Activated CD4-positive, alpha-beta T cell treated with anti-CD3 and anti-CD28 coated beads for 36 hours (primary cell): ENCODE results near the gene HPCA. TPM values are rescaled to one million over a fixed set of nuclear protein-coding genes. Genes with fewer than 3 reads are reported as not detected.

Experiments
- ATAC-seq: fragments of 200-7000 bp; cut with Tn5 transposase; one replicate; pipeline ENCODE4 v1.10.0; 2021; ENCODE audit warnings: mild to moderate bottlenecking, moderate library complexity
- CTCF ChIA-PET: fragments of 350-600 bp; sonication (Branson Sonifier 250); formaldehyde crosslinking; loops from one replicate; lab custom pipeline; 2021; ENCODE audit warnings: antibody characterized with exemption; lab: Charles Lee
- POLR2A ChIA-PET: fragments of 350-600 bp; sonication (Branson Sonifier 250); formaldehyde crosslinking; loops from one replicate; lab custom pipeline; 2021; ENCODE audit warnings: antibody characterized with exemption, inconsistent platforms; lab: Charles Lee
- DNase-seq: peaks from one replicate; pipeline ENCODE4 v3.0.0-alpha.2; 2020
- H3K27ac Mint-ChIP-seq: one replicate; pipeline ENCODE4 v1.8.0; 2021; ENCODE audit warnings: mixed read lengths
- H3K27me3 Mint-ChIP-seq: one replicate; pipeline ENCODE4 v1.8.0; 2021; ENCODE audit warnings: mixed read lengths
- H3K36me3 Mint-ChIP-seq: one replicate; pipeline ENCODE4 v1.8.0; 2021; ENCODE audit warnings: low read depth, mixed read lengths
- H3K4me1 Mint-ChIP-seq: one replicate; pipeline ENCODE4 v1.8.0; 2021; ENCODE audit warnings: mixed read lengths
- H3K4me3 Mint-ChIP-seq: one replicate; pipeline ENCODE4 v1.8.0; 2021; ENCODE audit warnings: mild to moderate bottlenecking, moderate library complexity, mixed read lengths
- H3K9me3 Mint-ChIP-seq: one replicate; pipeline ENCODE4 v1.8.0; 2021; ENCODE audit warnings: low read depth, mixed read lengths
- intact Hi-C, 2 experiments: fragments of 100-400 bp; cut with DNase I in 1 of 2; cut with micrococcal nuclease in 1 of 2; formaldehyde crosslinking; loops; one replicate each; pipeline versions ENCODE4 v1.14.2 to v1.15.1; 2022 to 2024; cut with DNase I, micrococcal nuclease
- total RNA-seq, 2 experiments: library from RNA; stranded (reverse); gene quantifications; one replicate each; pipeline ENCODE4 v1.2.3, GENCODE V29; 2021

HPCA gene
- total RNA-seq, 2 experiments from 2014 or later = 0.49 TPM; not detected in 1

DNA sequence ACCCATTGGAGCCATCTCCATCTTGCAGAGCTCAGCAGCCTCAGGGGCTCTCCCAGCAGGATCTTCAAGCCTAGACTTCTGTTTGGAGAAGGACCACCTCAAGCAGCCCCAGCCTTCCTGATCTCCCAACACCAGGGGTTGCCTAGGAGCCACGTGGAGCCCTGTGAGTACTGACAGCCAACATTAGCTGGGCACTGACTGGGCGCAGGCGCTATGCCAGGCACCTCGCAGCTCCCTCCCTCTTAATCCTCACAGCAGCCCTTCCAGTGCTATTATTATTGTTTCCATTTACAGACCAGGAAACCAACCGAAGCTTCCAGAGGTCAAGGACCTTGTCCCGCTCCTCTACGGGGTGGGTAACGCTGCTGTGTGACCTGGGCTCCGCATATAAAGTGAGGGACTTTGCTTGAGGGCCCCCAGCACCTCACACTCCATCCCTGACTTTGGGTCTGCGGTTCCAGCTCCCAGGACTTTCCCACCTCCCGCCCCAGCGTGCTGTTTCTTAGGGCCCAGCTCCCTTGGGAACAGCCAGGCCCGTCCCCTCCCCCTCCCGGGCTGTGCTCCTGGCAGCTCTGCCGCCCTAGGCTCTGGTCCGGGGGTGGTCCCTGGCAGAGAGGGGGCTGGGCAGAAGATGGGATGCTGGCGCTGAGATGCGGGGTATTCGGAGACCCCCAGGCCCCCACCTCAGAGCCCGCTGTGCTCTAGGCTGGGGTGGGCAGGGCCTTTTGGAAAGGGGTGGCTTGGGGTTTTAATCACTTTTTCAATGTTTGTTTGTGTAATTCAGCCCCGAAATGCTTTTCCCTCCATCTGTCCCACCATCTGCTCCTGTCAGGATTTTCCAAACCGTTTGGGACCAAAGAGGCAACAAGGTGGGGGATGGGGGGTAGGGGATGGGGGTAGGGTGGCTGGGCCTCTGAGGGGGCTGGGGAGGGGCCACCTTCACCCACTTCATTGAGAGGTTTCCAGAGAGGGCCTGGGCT, 4.1 kb upstream of the HPCA start:
- Mint-ChIP-seq H3K36me3 (no peaks in the 10 kb centered on the region), H3K9me3 (no peaks in the 10 kb centered on the region), H3K4me1 (no peaks in the 10 kb centered on the region), H3K27me3 (peaks cover 31% of the 10 kb centered on the region), H3K4me3 (no peak overlapping the region), H3K27ac (no peak overlapping the region)
- ATAC-seq = no peak
- DNase-seq = no peak
- intact Hi-C loops = no loop called here
- ChIA-PET CTCF (interaction anchor here (0.6 kb wide), 2 partner anchors 21 to 1160 kb away, joined by 3 to 4 read pairs; no protein-coding TSS in a partner anchor), POLR2A (interaction anchor here (0.6 kb wide), 2 partner anchors 37 to 91 kb away, joined by 3 to 6 read pairs; no protein-coding TSS in a partner anchor)

DNA sequence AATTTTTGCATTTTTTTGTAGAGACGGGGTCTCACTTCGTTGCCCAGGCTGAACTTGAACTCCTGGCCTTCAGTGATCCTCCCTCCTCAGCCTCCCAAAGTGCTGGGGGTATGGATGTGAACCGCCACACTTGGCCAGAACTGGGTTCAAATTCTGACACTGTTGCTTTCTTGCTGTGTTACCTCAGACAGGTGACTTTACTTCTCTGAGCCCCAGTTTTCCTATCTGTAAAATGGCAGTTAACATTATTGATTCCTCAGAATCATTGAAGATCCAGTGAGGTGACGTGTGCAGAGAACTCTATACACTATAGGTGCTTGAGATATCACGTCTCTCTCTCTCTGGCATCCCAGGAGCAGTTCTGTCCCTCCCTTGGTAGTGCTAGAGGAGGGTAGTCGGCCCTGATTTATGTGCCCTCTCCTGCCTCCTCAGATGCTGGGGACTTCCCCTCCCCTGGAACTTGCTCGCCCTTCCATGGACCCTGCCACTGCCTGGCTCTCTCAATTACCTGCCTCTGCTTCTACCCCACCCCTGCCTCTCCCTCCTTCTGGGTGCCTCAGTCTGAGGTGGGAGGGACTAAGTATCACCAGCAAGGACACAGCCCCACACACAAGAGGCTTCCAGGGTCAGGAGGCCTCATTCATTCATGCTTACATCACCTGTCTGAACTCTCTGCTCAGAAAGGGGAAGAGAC, 2.8 kb upstream of the HPCA start:
- DNase-seq (no peak), ATAC-seq (no peak)
- ChIA-PET CTCF (no interaction called here), POLR2A (no interaction called here)
- Mint-ChIP-seq H3K4me1 (no peaks in the 10 kb centered on the region), H3K4me3 (no peak overlapping the region), H3K36me3 (no peaks in the 10 kb centered on the region), H3K27me3 (peaks cover 36% of the 10 kb centered on the region), H3K27ac (no peak overlapping the region), H3K9me3 (no peaks in the 10 kb centered on the region)
- intact Hi-C loops = no loop called here

DNA sequence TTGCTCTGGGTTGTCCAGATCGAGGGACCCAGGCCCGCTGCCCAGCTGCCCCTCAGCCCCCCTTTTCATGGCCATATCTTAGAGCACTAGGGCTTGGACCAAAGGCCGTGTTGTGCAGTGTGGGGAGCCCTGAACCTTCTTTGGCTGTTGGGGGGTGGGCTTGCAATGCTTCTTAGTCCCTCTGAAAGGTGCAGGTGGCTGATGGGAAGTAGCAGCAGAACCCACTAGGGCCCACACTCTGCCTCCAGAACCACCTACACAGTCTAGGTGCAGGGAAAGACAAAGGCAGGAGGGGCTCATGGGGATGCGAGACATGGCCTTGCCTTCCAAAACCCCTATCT, 2.3 kb upstream of the HPCA start:
- Mint-ChIP-seq H3K9me3 (no peaks in the 10 kb centered on the region), H3K36me3 (no peaks in the 10 kb centered on the region), H3K27ac (no peak overlapping the region), H3K4me3 (no peak overlapping the region), H3K27me3 (peaks cover 38% of the 10 kb centered on the region), H3K4me1 (no peaks in the 10 kb centered on the region)
- ChIA-PET POLR2A (no interaction called here), CTCF (no interaction called here)
- DNase-seq = no peak
- no peak for ATAC-seq
- intact Hi-C loops = no loop called here

DNA sequence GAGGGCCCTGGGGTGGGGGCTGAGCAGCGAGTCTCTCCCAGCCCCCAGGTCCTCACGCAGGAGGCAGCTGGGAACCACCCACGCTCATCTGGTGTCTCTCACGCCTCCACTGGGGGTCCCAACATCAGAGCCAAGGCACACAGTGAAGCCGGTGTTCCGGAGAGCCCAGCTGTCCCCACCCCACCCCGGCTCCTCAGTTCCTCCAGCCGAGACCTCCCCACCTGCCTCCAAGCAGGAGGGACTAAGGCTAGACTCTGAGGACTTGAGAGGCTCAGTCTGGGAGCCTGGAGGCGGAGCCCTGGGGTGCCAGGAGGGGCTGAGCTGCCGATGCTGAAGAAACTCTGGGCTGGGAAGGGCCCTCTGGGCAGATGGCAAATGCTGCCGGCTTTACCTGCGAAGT, 1.6 kb upstream of the HPCA start:
- POLR2A ChIA-PET = interaction anchor here (0.6 kb wide), 1 partner anchor 14 kb away, joined by 3 read pairs; no protein-coding TSS in a partner anchor
- H3K9me3 Mint-ChIP-seq = no peaks in the 10 kb centered on the region
- H3K27me3 Mint-ChIP-seq = peaks cover 43% of the 10 kb centered on the region
- no peaks in the 10 kb centered on the region for H3K36me3 Mint-ChIP-seq
- CTCF ChIA-PET = interaction anchor here (3.3 kb wide), 1 partner anchor 9 kb away, joined by 11 read pairs; no protein-coding TSS in a partner anchor
- ATAC-seq = no peak
- no peaks in the 10 kb centered on the region for H3K4me1 Mint-ChIP-seq
- DNase-seq = no peak
- no peak overlapping the region for H3K27ac Mint-ChIP-seq
- intact Hi-C loops = loop anchor here in 1 of 2 experiments (5.0 kb wide), 1 partner anchor 43 kb away; no protein-coding TSS in a partner anchor
- no peak overlapping the region for H3K4me3 Mint-ChIP-seq

DNA sequence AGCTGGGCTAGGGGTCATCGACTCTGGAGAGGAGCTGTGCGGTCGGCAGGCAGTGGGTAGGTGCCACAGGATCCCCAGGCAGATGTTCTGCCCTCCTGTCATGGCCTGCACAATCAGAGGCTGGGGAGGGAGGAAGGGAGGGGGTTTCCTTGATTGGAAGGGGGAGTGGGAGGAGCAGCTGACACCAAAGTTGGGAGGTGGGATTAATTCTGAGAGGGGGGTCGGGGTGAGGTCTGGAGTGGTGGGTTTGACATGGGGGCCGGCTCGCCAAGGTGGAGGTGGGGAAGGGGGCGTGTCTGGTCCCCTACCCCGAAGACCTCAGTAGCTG, 651 bp upstream of the HPCA start:
- ATAC-seq (no peak), DNase-seq (no peak)
- CTCF ChIA-PET = interaction anchor here (0.7 to 3.3 kb wide), 3 partner anchors 10 to 13 kb away, joined by 3 to 11 read pairs (median 10); no protein-coding TSS in a partner anchor
- no peaks in the 10 kb centered on the region for H3K36me3 Mint-ChIP-seq
- peaks cover 47% of the 10 kb centered on the region for H3K27me3 Mint-ChIP-seq
- intact Hi-C loops = loop anchor here in 1 of 2 experiments (5.0 kb wide), 1 partner anchor 42 kb away; no protein-coding TSS in a partner anchor
- H3K9me3 Mint-ChIP-seq = no peaks in the 10 kb centered on the region
- H3K4me3 Mint-ChIP-seq = no peak overlapping the region
- POLR2A ChIA-PET = no interaction called here
- H3K4me1 Mint-ChIP-seq = no peaks in the 10 kb centered on the region
- H3K27ac Mint-ChIP-seq = no peak overlapping the region

DNA sequence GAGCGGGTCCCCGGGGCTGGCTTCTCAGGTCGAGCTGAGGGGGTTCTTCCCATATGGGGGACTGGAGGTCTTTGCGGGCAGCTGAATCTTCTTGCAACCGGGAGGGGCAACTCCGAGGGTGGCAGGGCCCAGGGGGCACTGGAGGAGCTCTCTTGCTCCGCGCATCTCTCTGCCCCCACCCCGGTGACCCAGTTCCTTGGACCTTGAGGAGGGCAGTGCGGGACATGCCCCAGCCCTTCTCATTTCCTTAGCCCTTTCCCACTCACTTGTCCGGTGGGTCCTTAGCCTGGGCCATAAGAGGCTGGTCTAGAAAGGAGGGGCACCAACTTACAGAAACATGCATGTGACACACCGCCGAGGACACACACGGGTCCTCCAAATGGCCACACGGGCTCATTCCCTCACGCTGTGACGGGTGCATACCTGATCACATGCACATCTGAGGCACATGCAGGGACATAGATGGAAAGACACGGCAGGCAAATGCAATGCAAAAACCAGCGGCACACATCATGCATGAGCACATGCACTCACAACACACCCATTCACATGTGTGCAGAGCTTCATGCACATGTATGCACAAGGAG, 630 bp downstream of the HPCA start:
- Mint-ChIP-seq H3K4me1 (no peaks in the 10 kb centered on the region), H3K27me3 (peaks cover 55% of the 10 kb centered on the region), H3K27ac (no peak overlapping the region), H3K36me3 (no peaks in the 10 kb centered on the region), H3K4me3 (no peak overlapping the region), H3K9me3 (no peaks in the 10 kb centered on the region)
- intact Hi-C loops = loop anchor here in 1 of 2 experiments (5.0 kb wide), 1 partner anchor 40 kb away; no protein-coding TSS in a partner anchor
- POLR2A ChIA-PET = no interaction called here
- ATAC-seq = no peak
- CTCF ChIA-PET = interaction anchor here (0.5 to 3.3 kb wide), 5 partner anchors 11 to 50 kb away, joined by 3 to 11 read pairs (median 4); no protein-coding TSS in a partner anchor
- no peak for DNase-seq

DNA sequence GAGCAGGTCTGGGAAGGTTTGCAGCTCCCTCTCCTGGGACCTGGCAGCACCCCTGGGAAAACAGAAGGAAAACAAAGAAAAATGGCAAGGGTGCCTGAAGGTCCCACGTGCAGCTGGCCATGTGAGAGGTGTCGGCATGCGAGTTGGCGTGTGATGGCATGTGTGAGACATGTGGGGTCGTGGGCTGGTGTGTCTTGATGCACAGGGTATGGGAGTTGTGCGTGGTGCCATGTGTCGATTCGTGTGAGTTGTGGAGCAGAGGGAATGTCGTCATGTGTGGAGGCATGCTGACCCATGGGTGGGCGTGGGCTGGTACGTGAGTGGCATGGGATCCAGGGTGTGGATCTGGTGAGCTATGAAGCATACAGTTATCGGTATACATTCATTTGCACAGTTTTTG, 1.3 kb downstream of the HPCA start:
- Mint-ChIP-seq H3K36me3 (no peaks in the 10 kb centered on the region), H3K4me1 (peaks cover 2% of the 10 kb centered on the region), H3K27me3 (peaks cover 62% of the 10 kb centered on the region), H3K4me3 (no peak overlapping the region), H3K27ac (no peak overlapping the region), H3K9me3 (no peaks in the 10 kb centered on the region)
- DNase-seq = no peak
- CTCF ChIA-PET = interaction anchor here (1.2 to 3.3 kb wide), 3 partner anchors 11 to 108 kb away, joined by 3 to 11 read pairs (median 10); no protein-coding TSS in a partner anchor
- ATAC-seq = no peak
- intact Hi-C loops = loop anchor here in 1 of 2 experiments (5.0 kb wide), 1 partner anchor 40 kb away; no protein-coding TSS in a partner anchor
- POLR2A ChIA-PET = no interaction called here

DNA sequence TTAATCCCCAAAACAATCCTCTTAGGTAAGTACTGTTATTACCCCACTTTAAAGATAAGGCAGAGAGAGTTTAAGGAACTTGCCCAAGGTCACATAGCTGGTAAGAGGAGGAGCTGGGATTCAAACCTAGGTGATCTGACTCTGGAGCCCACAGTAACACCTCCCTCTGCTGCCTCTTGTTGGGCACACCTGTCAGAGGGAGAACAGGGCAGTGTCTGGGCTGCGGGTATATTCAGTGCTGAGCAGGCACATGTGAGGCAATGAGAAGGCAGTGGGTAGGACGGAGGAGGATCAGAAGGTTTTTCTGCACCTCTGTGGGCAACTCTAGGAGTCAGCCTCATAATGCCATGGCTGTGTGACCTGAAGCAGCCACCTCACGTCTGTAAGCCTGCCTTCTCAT, 1.8 kb downstream of the HPCA start:
- no peaks in the 10 kb centered on the region for H3K36me3 Mint-ChIP-seq
- POLR2A ChIA-PET = no interaction called here
- CTCF ChIA-PET = interaction anchor here (1.2 kb wide), 1 partner anchor 109 kb away, joined by 3 read pairs; no protein-coding TSS in a partner anchor
- ATAC-seq = no peak
- H3K4me3 Mint-ChIP-seq = no peak overlapping the region
- H3K27ac Mint-ChIP-seq = no peak overlapping the region
- H3K27me3 Mint-ChIP-seq = peaks cover 64% of the 10 kb centered on the region
- DNase-seq = no peak
- no peaks in the 10 kb centered on the region for H3K9me3 Mint-ChIP-seq
- intact Hi-C loops = loop anchor here in 1 of 2 experiments (5.0 kb wide), 1 partner anchor 39 kb away; no protein-coding TSS in a partner anchor
- peaks cover 3% of the 10 kb centered on the region for H3K4me1 Mint-ChIP-seq

DNA sequence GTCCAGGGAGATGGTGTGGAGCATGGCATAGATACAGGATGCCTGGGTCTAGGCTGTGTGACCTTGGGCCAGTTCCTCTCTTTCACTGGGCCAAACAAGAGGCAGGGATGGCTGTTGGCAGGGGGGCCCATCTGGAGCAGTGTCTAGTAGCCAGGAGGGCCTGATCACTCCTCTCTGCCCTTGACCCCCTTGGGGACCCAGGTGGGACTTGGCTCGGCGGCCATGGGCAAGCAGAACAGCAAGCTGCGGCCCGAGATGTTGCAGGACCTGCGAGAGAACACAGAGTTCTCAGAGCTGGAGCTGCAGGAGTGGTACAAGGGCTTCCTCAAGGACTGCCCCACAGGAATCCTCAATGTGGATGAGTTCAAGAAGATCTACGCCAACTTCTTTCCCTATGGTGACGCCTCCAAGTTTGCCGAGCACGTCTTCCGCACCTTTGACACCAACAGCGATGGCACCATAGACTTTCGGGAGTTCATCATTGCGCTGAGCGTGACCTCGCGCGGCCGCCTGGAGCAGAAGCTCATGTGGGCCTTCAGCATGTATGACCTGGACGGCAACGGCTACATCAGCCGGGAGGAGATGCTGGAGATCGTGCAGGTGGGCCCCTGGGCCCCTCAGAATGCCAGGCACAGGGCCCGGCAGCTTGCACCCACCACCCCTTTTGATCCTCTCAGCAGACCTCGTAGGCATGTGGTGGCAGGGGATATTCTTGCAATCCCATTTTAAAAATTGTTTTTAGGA, 2.6 kb downstream of the HPCA start:
- no peak for ATAC-seq
- H3K27me3 Mint-ChIP-seq = peaks cover 62% of the 10 kb centered on the region
- ChIA-PET CTCF (interaction anchor here (0.6 to 5.4 kb wide), 4 partner anchors 13 to 109 kb away, joined by 3 to 33 read pairs (median 3); no protein-coding TSS in a partner anchor), POLR2A (no interaction called here)
- H3K9me3 Mint-ChIP-seq = no peaks in the 10 kb centered on the region
- DNase-seq = no peak
- no peak overlapping the region for H3K27ac Mint-ChIP-seq
- no peaks in the 10 kb centered on the region for H3K36me3 Mint-ChIP-seq
- intact Hi-C loops = loop anchor here in 1 of 2 experiments (5.0 kb wide), 1 partner anchor 38 kb away; no protein-coding TSS in a partner anchor
- H3K4me3 Mint-ChIP-seq = no peak overlapping the region
- H3K4me1 Mint-ChIP-seq = peaks cover 3% of the 10 kb centered on the region

DNA sequence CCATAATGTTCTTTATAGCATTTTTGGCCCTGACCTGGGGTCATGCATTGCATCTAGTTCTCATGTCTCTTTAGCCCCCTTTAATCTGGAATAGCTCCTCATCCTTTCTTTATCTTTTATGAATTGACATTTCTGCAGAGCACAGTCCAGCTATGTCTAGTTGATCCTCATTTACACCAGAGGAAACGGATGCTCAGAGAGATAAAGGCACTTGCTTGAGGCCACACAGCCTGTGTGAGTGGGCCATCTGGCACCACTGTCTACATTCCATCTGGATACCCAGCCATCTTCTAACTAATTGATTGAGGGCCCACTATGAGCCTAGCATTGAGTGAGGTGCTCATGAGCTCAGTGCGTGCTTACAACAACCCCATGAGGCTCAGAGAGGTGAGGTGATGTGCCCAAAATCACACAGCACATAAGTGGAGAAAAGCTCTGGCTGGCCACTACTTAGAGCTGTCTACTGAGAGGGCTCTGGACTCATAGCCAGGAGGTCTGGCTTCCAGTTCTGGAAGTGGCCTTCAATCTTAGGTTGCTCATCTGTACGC, 3.5 kb downstream of the HPCA start:
- intact Hi-C loops = loop anchor here in 1 of 2 experiments (5.0 kb wide), 1 partner anchor 37 kb away; no protein-coding TSS in a partner anchor
- DNase-seq (no peak), ATAC-seq (no peak)
- Mint-ChIP-seq H3K27me3 (peaks cover 57% of the 10 kb centered on the region), H3K4me3 (no peak overlapping the region), H3K4me1 (peaks cover 3% of the 10 kb centered on the region), H3K36me3 (no peaks in the 10 kb centered on the region), H3K27ac (no peak overlapping the region), H3K9me3 (no peaks in the 10 kb centered on the region)
- ChIA-PET POLR2A (no interaction called here), CTCF (interaction anchor here (0.6 to 5.4 kb wide), 4 partner anchors 14 to 1709 kb away, joined by 3 to 33 read pairs (median 4); no protein-coding TSS in a partner anchor)
